HL-60 (cell line): ENCODE data around the gene ADGRE3.
A peak's percentile ranks its signal among the peaks of the same experiment; 100 is the strongest.

Source experiments
- DNase-seq, 2 experiments: peaks; one replicate each; pipeline ENCODE4 v3.0.0-alpha.2; 2010 to 2020; ENCODE audit warnings: low read depth in 1 of 2, low spot score in 1 of 2
- H3K27ac ChIP-seq: fragments of 250-450 bp; sonication (Bioruptor Pico); replicated peaks from 2 replicates; pipeline ENCODE4 v1.5.1; 2020; ENCODE audit warnings: mild to moderate bottlenecking, moderate library complexity
- H3K27me3 ChIP-seq: fragments of 250-450 bp; sonication (Bioruptor Pico); 2 replicates; pipeline ENCODE4 v1.5.1; 2021; ENCODE audit warnings: mild to moderate bottlenecking, moderate library complexity; ENCODE audit not compliant: insufficient read depth, poor library complexity, severe bottlenecking
- H3K4me3 ChIP-seq: replicated peaks from 2 replicates; pipeline ENCODE4 v1.5.1; 2011; ENCODE audit warnings: mild to moderate bottlenecking, control low read depth, low read length; ENCODE audit not compliant: insufficient read depth
- GABPA ChIP-seq: IDR thresholded peaks from 2 replicates; pipeline ENCODE4 v1.6.1; 2012; ENCODE audit warnings: low read depth
- POLR2AphosphoS5 ChIP-seq: IDR thresholded peaks from 2 replicates; pipeline ENCODE4 v1.6.1; 2012; ENCODE audit warnings: low read depth
- SPI1 ChIP-seq: IDR thresholded peaks from 2 replicates; pipeline ENCODE4 v1.6.1; 2012; ENCODE audit warnings: low read depth, mild to moderate bottlenecking, borderline replicate concordance
- TF ChIP-seq, protein P1 (sequence below): IDR thresholded peaks from 2 replicates; pipeline ENCODE4 v1.6.1; 2012; ENCODE audit warnings: low read depth; ENCODE audit not compliant: insufficient replicate concordance
- TF ChIP-seq, protein P2 (sequence below): IDR thresholded peaks from one replicate; pipeline ENCODE4 v1.5.1; 2011; ENCODE audit warnings: low read length, control low read depth, inconsistent platforms; ENCODE audit not compliant: insufficient read depth

Gene ADGRE3

DNA sequence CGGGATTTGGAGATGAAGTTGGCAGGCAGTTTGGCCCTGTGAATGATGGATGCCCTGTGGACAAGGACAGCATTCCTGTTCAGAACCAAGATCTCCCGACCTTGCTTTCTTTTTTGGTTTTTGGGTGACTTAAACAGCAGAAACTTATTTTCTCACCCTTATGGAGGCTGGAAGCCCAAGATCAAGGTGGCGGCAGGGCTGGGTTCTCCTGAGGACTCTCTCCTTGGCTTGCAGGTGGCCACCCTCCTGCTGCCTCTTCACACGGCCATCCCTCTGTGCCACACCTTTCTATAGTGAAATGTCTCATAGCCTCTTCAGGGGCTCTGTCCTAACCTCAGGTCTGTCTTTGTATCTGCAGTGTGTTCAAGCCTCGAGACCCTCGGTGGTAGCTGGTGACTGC lies 29.2 kb upstream of the ADGRE3 start:
- Histone ChIP-seq H3K4me3 (no peak overlapping the region), H3K27me3 (no peaks in the 10 kb centered on the region), H3K27ac (no peak overlapping the region)
- TF ChIP-seq SPI1 (no peak), POLR2AphosphoS5 (no peak), GABPA (no peak)
- TF ChIP-seq, protein P1, sequence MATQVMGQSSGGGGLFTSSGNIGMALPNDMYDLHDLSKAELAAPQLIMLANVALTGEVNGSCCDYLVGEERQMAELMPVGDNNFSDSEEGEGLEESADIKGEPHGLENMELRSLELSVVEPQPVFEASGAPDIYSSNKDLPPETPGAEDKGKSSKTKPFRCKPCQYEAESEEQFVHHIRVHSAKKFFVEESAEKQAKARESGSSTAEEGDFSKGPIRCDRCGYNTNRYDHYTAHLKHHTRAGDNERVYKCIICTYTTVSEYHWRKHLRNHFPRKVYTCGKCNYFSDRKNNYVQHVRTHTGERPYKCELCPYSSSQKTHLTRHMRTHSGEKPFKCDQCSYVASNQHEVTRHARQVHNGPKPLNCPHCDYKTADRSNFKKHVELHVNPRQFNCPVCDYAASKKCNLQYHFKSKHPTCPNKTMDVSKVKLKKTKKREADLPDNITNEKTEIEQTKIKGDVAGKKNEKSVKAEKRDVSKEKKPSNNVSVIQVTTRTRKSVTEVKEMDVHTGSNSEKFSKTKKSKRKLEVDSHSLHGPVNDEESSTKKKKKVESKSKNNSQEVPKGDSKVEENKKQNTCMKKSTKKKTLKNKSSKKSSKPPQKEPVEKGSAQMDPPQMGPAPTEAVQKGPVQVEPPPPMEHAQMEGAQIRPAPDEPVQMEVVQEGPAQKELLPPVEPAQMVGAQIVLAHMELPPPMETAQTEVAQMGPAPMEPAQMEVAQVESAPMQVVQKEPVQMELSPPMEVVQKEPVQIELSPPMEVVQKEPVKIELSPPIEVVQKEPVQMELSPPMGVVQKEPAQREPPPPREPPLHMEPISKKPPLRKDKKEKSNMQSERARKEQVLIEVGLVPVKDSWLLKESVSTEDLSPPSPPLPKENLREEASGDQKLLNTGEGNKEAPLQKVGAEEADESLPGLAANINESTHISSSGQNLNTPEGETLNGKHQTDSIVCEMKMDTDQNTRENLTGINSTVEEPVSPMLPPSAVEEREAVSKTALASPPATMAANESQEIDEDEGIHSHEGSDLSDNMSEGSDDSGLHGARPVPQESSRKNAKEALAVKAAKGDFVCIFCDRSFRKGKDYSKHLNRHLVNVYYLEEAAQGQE: no peak
- TF ChIP-seq, protein P2, sequence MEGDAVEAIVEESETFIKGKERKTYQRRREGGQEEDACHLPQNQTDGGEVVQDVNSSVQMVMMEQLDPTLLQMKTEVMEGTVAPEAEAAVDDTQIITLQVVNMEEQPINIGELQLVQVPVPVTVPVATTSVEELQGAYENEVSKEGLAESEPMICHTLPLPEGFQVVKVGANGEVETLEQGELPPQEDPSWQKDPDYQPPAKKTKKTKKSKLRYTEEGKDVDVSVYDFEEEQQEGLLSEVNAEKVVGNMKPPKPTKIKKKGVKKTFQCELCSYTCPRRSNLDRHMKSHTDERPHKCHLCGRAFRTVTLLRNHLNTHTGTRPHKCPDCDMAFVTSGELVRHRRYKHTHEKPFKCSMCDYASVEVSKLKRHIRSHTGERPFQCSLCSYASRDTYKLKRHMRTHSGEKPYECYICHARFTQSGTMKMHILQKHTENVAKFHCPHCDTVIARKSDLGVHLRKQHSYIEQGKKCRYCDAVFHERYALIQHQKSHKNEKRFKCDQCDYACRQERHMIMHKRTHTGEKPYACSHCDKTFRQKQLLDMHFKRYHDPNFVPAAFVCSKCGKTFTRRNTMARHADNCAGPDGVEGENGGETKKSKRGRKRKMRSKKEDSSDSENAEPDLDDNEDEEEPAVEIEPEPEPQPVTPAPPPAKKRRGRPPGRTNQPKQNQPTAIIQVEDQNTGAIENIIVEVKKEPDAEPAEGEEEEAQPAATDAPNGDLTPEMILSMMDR: no peak
- DNase-seq: no peak

DNA sequence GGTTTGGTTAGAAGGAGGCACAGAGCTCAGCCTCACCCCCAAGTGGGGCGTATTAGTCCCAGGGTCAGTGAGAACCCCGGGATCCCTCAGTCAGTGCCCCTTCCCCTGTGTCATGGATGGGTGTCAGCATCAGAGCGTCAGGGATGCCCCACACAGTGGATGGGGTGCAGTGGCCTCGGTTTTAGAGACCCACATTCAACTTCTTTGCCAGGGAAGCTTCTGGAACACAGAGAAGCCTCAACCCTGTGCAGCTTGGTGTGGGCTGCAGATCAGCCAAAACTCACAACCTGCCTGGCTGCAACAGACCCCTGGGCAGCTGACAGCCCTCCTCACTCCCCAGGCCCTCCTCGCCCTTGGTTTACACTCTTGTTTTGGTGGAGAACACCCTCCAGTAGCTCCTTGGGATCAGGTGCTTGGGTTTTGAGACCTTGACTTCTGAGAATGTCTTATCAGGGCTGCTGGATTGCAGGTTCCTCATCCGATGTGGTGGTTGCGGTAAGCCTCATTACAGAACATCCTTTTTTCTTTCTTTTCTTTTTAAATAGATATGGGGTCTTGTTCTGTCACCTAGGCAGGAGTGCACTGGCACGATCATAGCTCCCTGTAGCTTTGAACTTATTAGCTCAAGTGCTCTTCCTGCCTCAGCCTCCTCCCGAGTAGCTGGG lies 26.2 kb upstream of the ADGRE3 start:
- no peak overlapping the region for H3K4me3 ChIP-seq
- TF ChIP-seq POLR2AphosphoS5: 0 out of 2 replicates have a peak, but pooled peaks have one; percentile 39
- TF ChIP-seq, protein P1: no peak
- H3K27ac ChIP-seq: no peak overlapping the region
- no peaks in the 10 kb centered on the region for H3K27me3 ChIP-seq
- peak in 1 of 2 experiments; percentile 62 for DNase-seq

DNA sequence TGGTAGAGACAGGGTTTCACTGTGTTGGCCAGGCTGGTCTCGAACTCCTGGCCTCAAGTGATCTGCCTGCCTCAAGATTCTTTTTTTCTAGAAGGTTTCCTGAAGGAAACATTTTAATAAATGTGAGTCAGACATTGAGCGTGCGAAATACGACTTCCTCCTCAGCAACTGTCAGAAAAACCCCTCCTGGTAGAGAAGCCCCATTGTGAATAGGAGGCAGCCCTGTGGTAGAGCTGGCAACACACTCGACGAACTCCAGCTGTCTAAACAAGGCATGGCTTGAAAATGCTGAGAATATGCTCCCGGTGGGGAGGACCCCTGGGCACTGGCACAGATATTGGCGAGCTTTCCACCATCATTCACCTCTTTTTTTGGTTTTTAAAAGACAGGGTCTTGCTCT lies 25.0 kb upstream of the ADGRE3 start:
- Histone ChIP-seq H3K4me3 (no peak overlapping the region), H3K27me3 (no peaks in the 10 kb centered on the region), H3K27ac (no peak overlapping the region)
- TF ChIP-seq, protein P2: no peak
- TF ChIP-seq, protein P1: no peak
- no peak for TF ChIP-seq POLR2AphosphoS5
- TF ChIP-seq GABPA: no peak
- TF ChIP-seq SPI1: no peak
- DNase-seq: no peak
